Immature natural killer cell (primary cell): Measurements from ENCODE around the gene MET. TPM values are rescaled to one million over a fixed set of nuclear protein-coding genes. Genes with fewer than 3 reads are reported as not detected.

Source experiments
- polyA plus RNA-seq, 3 donors: library from polyadenylated mRNA; unstranded; fragments of 300-500 nt; fragmentation: Illumina TruSeq; gene quantifications; one replicate each; pipeline ENCODE4 v1.2.3, GENCODE V29; 2021

Gene MET
- polyA plus RNA-seq, 3 donors from 2014 or later: not detected

Other genes starting within 250 kb of the MET start
- not detected for gene CAV2, start 172.5 kb upstream of the MET start, polyA plus RNA-seq
- gene CAV1, start 147.2 kb upstream of the MET start, polyA plus RNA-seq: 1 to 10 TPM in 1 of 3 donors, under 1 TPM in 1, not detected in 1; 0.53 to 2.2 TPM
- gene CAPZA2, start 190.4 kb downstream of the MET start, polyA plus RNA-seq: 100 to 1,000 TPM; 174 to 318 (median 246) TPM